ENCODE measurements around the gene TSEN34.

GRCh38 chr19:54208784-54209057 is 17.6 kb downstream of the TSEN34 start:
- no peak for TF ChIP-seq CTCF (IDR thresholded peaks at IDR 0.05; ENCODE audit: poor library complexity)
- TF ChIP-seq EZH2 (IDR thresholded peaks at IDR 0.05; ENCODE audit: borderline replicate concordance): no peak
- TF ChIP-seq EZH2phosphoT487 (IDR thresholded peaks at IDR 0.05; ENCODE audit: low read depth, severe bottlenecking, unreplicated experiment): no peak

Data from hepatocyte (in vitro differentiated cells).